ENCODE results near the gene TCEA3.

DNA sequence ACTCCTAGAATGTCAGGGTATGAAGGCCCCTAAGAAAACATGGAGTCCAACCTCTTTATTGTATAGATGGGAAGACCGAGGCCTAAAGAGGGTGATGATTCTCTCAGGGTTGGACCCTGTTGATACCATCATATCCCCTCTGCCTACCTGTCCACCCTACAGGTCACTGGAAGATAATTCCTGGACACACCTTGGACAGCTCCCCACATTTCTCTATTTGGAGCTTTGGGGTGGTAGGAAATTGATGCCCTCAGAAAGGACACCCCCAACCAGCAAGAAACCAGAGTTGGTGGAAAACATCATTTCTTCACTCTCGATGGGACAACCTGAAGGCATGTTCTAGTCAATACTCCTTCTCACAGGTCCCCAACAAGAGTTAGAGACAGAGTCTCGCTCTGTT is 3.0 kb upstream of the TCEA3 start:
- TF ChIP-seq EZH2 (IDR thresholded peaks at IDR 0.05; ENCODE audit: insufficient read depth, poor library complexity, severe bottlenecking) (no peak), EZH2phosphoT487 (IDR thresholded peaks at IDR 0.05; ENCODE audit: insufficient read depth, low read depth) (no peak)

All from GM23248 (cell line).